WTC11 (cell line): ENCODE data around the gene TEX19. TPM values are rescaled to one million over a fixed set of nuclear protein-coding genes. Genes with fewer than 3 reads are reported as not detected.

Source experiments
- EMX1 ChIP-seq: fragments of 250-450 bp; sonication (Bioruptor Pico); IDR thresholded peaks from 2 replicates; pipeline ENCODE4 v1.8.0; 2021; ENCODE audit warnings: mild to moderate bottlenecking
- ETV6 ChIP-seq: sonication (generic); formaldehyde crosslinking; IDR thresholded peaks from 2 replicates; pipeline ENCODE4 v1.8.1; 2022; ENCODE audit warnings: mild to moderate bottlenecking, missing genetic modification reagents
- FOXP1 ChIP-seq: sonication (generic); formaldehyde crosslinking; IDR thresholded peaks from 2 replicates; pipeline ENCODE4 v1.8.0; 2022; ENCODE audit warnings: missing genetic modification reagents, mild to moderate bottlenecking, moderate library complexity, borderline replicate concordance
- HMGXB4 ChIP-seq: sonication (generic); formaldehyde crosslinking; IDR thresholded peaks from 2 replicates; pipeline ENCODE4 v1.8.1; 2023; ENCODE audit warnings: mild to moderate bottlenecking, moderate library complexity, missing genetic modification reagents
- KAT7 ChIP-seq: sonication (generic); formaldehyde crosslinking; IDR thresholded peaks from 2 replicates; pipeline ENCODE4 v1.8.1; 2023; ENCODE audit warnings: missing genetic modification reagents, mild to moderate bottlenecking, borderline replicate concordance
- NR1H2 ChIP-seq: sonication (generic); formaldehyde crosslinking; IDR thresholded peaks from 2 replicates; pipeline ENCODE4 v1.9.0; 2021; ENCODE audit warnings: mild to moderate bottlenecking, moderate library complexity, missing genetic modification reagents
- NR2C2 ChIP-seq: sonication (generic); formaldehyde crosslinking; IDR thresholded peaks from 2 replicates; pipeline ENCODE4 v1.8.0; 2022; ENCODE audit warnings: mild to moderate bottlenecking, missing genetic modification reagents
- SMAD4 ChIP-seq: sonication (generic); formaldehyde crosslinking; IDR thresholded peaks from 2 replicates; pipeline ENCODE4 v1.8.0; 2022; ENCODE audit warnings: mild to moderate bottlenecking, missing genetic modification reagents
- TEAD4 ChIP-seq: sonication (generic); formaldehyde crosslinking; IDR thresholded peaks from 2 replicates; pipeline ENCODE4 v1.8.0; 2022; ENCODE audit warnings: mild to moderate bottlenecking, missing genetic modification reagents
- ZNF121 ChIP-seq: sonication (generic); formaldehyde crosslinking; IDR thresholded peaks from 2 replicates; pipeline ENCODE4 v1.8.0; 2023; ENCODE audit warnings: missing genetic modification reagents
- ZNF219 ChIP-seq: sonication (generic); formaldehyde crosslinking; IDR thresholded peaks from 2 replicates; pipeline ENCODE4 v1.8.0; 2023; ENCODE audit warnings: missing genetic modification reagents, mild to moderate bottlenecking, borderline replicate concordance
- ZNF232 ChIP-seq: sonication (generic); formaldehyde crosslinking; IDR thresholded peaks from 2 replicates; pipeline ENCODE4 v1.8.0; 2022; ENCODE audit warnings: mild to moderate bottlenecking, missing genetic modification reagents
- ZNF263 ChIP-seq: sonication (generic); formaldehyde crosslinking; IDR thresholded peaks from 2 replicates; pipeline ENCODE4 v1.8.1; 2022; ENCODE audit warnings: low read depth, mild to moderate bottlenecking, moderate library complexity, missing genetic modification reagents
- ZNF416 ChIP-seq: fragments of 250-450 bp; sonication (Bioruptor Pico); IDR thresholded peaks from 2 replicates; pipeline ENCODE4 v1.9.0; 2021; ENCODE audit warnings: mild to moderate bottlenecking, inconsistent platforms
- ZNF671 ChIP-seq: fragments of 250-450 bp; sonication (Bioruptor Pico); IDR thresholded peaks from 2 replicates; pipeline ENCODE4 v1.8.0; 2021; ENCODE audit warnings: mild to moderate bottlenecking
- total RNA-seq: library from RNA; stranded (reverse); gene quantifications from 3 replicates; pipeline ENCODE4 v1.2.3, GENCODE V29; 2021
- TF ChIP-seq, protein P1 (sequence below): sonication (generic); formaldehyde crosslinking; IDR thresholded peaks from 2 replicates; pipeline ENCODE4 v1.8.0; 2022; ENCODE audit warnings: missing genetic modification reagents
- TF ChIP-seq, protein P2 (sequence below): sonication (generic); formaldehyde crosslinking; IDR thresholded peaks from 2 replicates; pipeline ENCODE4 v1.8.0; 2022; ENCODE audit warnings: mild to moderate bottlenecking, missing genetic modification reagents
- TF ChIP-seq, protein P3 (sequence below): sonication (generic); formaldehyde crosslinking; IDR thresholded peaks from 2 replicates; pipeline ENCODE4 v1.8.0; 2023; ENCODE audit warnings: missing genetic modification reagents
- TF ChIP-seq, protein P4 (sequence below): fragments of 250-450 bp; sonication (Bioruptor Pico); IDR thresholded peaks from 2 replicates; pipeline ENCODE4 v2.1.2; 2022; ENCODE audit warnings: mild to moderate bottlenecking, moderate library complexity
- TF ChIP-seq, protein P5 (sequence below): sonication (generic); formaldehyde crosslinking; IDR thresholded peaks from 2 replicates; pipeline ENCODE4 v1.8.1; 2022; ENCODE audit warnings: mild to moderate bottlenecking, moderate library complexity, missing genetic modification reagents

Gene TEX19
- total RNA-seq, 1 experiment from 2014 or later: 1.4 TPM

DNA sequence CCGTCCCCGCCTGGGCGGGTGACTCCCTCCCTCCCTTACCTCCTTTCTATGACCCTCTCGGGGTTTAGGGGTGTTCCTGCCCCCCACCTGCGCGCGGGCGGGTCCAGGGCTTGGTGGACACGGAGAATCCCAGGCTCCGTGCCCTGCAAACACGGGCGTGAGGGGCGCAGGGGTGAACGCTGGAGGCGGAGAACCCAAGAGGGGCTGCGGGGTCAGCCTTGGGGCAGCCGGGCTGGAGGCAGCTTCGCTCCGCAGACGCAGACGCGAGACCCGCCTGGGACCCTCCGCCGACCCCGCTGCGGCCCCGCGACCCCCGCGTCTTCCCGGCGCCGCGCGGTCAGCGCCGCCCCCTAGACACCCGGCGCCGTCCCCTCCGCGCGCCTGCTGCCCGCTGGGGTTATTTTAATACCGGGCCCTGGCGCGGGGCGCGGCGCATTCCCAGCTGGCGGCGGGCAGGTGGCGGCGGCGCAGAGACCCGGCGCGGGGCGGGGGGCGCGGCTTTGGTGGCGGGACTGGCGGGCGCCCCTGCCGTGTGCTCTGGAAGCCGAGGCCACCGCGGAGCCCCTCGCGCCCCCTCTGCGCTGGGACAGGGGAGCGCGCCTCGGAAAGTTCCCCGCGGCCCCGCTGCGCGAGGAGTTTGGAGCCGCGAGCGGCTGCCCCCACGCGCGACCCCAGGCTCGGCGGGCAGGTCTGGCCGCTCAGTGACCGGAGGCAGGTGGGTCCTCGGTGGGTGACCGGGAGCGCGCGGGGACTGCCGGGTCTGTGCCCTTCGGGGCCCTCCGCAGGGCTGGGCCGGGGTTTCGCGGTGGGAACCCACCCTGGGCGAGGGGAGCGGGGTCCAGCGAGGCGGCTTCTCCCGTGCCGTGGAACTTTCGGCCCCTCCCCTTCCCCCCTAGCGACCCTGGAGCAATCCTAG, 12.5 kb downstream of the TEX19 start, which contains the start of gene UTS2R (continued):
- TF ChIP-seq, protein P1, sequence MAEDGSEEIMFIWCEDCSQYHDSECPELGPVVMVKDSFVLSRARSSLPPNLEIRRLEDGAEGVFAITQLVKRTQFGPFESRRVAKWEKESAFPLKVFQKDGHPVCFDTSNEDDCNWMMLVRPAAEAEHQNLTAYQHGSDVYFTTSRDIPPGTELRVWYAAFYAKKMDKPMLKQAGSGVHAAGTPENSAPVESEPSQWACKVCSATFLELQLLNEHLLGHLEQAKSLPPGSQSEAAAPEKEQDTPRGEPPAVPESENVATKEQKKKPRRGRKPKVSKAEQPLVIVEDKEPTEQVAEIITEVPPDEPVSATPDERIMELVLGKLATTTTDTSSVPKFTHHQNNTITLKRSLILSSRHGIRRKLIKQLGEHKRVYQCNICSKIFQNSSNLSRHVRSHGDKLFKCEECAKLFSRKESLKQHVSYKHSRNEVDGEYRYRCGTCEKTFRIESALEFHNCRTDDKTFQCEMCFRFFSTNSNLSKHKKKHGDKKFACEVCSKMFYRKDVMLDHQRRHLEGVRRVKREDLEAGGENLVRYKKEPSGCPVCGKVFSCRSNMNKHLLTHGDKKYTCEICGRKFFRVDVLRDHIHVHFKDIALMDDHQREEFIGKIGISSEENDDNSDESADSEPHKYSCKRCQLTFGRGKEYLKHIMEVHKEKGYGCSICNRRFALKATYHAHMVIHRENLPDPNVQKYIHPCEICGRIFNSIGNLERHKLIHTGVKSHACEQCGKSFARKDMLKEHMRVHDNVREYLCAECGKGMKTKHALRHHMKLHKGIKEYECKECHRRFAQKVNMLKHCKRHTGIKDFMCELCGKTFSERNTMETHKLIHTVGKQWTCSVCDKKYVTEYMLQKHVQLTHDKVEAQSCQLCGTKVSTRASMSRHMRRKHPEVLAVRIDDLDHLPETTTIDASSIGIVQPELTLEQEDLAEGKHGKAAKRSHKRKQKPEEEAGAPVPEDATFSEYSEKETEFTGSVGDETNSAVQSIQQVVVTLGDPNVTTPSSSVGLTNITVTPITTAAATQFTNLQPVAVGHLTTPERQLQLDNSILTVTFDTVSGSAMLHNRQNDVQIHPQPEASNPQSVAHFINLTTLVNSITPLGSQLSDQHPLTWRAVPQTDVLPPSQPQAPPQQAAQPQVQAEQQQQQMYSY (CRISPR knock-in tag): no peak
- TF ChIP-seq NR2C2 (CRISPR knock-in tag) (no peak), NR1H2 (no peak), ZNF219 (CRISPR knock-in tag) (no peak), SMAD4 (CRISPR knock-in tag) (no peak), ZNF416 (no peak), TEAD4 (no peak), HMGXB4 (CRISPR knock-in tag) (0 out of 2 replicates have a peak, but pooled peaks have one; percentile 50), ZNF263 (no peak; the same call in 1 of the 2 replicates), ETV6 (CRISPR knock-in tag) (no peak), ZNF232 (CRISPR knock-in tag) (no peak), FOXP1 (no peak), ZNF121 (no peak), ZNF671 (CRISPR knock-in tag) (no peak), KAT7 (CRISPR knock-in tag) (0 out of 2 replicates have a peak, but pooled peaks have one; percentile 17), EMX1 (CRISPR knock-in tag) (no peak)
- TF ChIP-seq, protein P2, sequence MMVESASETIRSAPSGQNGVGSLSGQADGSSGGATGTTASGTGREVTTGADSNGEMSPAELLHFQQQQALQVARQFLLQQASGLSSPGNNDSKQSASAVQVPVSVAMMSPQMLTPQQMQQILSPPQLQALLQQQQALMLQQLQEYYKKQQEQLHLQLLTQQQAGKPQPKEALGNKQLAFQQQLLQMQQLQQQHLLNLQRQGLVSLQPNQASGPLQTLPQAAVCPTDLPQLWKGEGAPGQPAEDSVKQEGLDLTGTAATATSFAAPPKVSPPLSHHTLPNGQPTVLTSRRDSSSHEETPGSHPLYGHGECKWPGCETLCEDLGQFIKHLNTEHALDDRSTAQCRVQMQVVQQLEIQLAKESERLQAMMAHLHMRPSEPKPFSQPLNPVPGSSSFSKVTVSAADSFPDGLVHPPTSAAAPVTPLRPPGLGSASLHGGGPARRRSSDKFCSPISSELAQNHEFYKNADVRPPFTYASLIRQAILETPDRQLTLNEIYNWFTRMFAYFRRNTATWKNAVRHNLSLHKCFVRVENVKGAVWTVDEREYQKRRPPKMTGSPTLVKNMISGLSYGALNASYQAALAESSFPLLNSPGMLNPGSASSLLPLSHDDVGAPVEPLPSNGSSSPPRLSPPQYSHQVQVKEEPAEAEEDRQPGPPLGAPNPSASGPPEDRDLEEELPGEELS (CRISPR knock-in tag): 0 out of 2 replicates have a peak, but pooled peaks have one; percentile 21
- TF ChIP-seq, protein P3, sequence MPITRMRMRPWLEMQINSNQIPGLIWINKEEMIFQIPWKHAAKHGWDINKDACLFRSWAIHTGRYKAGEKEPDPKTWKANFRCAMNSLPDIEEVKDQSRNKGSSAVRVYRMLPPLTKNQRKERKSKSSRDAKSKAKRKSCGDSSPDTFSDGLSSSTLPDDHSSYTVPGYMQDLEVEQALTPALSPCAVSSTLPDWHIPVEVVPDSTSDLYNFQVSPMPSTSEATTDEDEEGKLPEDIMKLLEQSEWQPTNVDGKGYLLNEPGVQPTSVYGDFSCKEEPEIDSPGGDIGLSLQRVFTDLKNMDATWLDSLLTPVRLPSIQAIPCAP (CRISPR knock-in tag): no peak
- TF ChIP-seq, protein P4, sequence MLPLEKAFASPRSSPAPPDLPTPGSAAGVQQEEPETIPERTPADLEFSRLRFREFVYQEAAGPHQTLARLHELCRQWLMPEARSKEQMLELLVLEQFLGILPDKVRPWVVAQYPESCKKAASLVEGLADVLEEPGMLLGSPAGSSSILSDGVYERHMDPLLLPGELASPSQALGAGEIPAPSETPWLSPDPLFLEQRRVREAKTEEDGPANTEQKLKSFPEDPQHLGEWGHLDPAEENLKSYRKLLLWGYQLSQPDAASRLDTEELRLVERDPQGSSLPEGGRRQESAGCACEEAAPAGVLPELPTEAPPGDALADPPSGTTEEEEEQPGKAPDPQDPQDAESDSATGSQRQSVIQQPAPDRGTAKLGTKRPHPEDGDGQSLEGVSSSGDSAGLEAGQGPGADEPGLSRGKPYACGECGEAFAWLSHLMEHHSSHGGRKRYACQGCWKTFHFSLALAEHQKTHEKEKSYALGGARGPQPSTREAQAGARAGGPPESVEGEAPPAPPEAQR (CRISPR knock-in tag): no peak
- TF ChIP-seq, protein P5, sequence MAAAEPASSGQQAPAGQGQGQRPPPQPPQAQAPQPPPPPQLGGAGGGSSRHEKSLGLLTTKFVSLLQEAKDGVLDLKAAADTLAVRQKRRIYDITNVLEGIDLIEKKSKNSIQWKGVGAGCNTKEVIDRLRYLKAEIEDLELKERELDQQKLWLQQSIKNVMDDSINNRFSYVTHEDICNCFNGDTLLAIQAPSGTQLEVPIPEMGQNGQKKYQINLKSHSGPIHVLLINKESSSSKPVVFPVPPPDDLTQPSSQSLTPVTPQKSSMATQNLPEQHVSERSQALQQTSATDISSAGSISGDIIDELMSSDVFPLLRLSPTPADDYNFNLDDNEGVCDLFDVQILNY (CRISPR knock-in tag): no peak
